SHP77 (cell line): Measurements from ENCODE around the gene MACROD1.
A peak's percentile ranks its signal among the peaks of the same experiment; 100 is the strongest.

Source experiments
- DNase-seq, 2 experiments: peaks; one replicate each; lab custom pipeline; 2025; lab: John Stamatoyannopoulos, UW

The MACROD1 gene

GRCh38 chr11:64165842-64166635 is at the start of gene MACROD1:
Gene MACROD1, minus strand, starts transcription at chr11:64166113. Its CDS starts 119 bp downstream, at chr11:64165994.
- peak; percentile 82 to 90 for DNase-seq

GRCh38 chr11:64211181-64211872 is 45.4 kb upstream of the MACROD1 start:
- no peak for DNase-seq

GRCh38 chr11:64210301-64211020 is 44.5 kb upstream of the MACROD1 start:
- DNase-seq: no peak

GRCh38 chr11:64209563-64209843 is 43.6 kb upstream of the MACROD1 start:
- DNase-seq: no peak

GRCh38 chr11:64208796-64209562 is 43.1 kb upstream of the MACROD1 start:
- no peak for DNase-seq

GRCh38 chr11:64208086-64208795 is 42.3 kb upstream of the MACROD1 start:
- no peak for DNase-seq

GRCh38 chr11:64207256-64208085 is 41.6 kb upstream of the MACROD1 start:
- DNase-seq: peak; percentile 32 to 38

- DNase-seq: no peak
These were observed 40.7 kb upstream of the MACROD1 start, which contains the start of gene FERMT3 for GRCh38 chr11:64206457-64207255. Gene FERMT3, plus strand, starts transcription at chr11:64206721. Its CDS starts 644 bp downstream, at chr11:64207365.

GRCh38 chr11:64204464-64204989 is 38.6 kb upstream of the MACROD1 start:
- peak; percentile 62 to 72 for DNase-seq

- DNase-seq: no peak
These were observed 38.1 kb upstream of the MACROD1 start for GRCh38 chr11:64204080-64204440.

- DNase-seq: no peak
These were observed 37.6 kb upstream of the MACROD1 start for GRCh38 chr11:64203421-64204079.

GRCh38 chr11:64202992-64203391 is 37.1 kb upstream of the MACROD1 start:
- no peak for DNase-seq

- no peak for DNase-seq
These were observed 35.6 kb upstream of the MACROD1 start for GRCh38 chr11:64201543-64201942.

- no peak for DNase-seq
These were observed 32.6 kb upstream of the MACROD1 start for GRCh38 chr11:64198511-64198910.

GRCh38 chr11:64196626-64197025 is 30.7 kb upstream of the MACROD1 start:
- DNase-seq: no peak

- DNase-seq: no peak
These were observed 26.5 kb upstream of the MACROD1 start for GRCh38 chr11:64192434-64192833.

- no peak for DNase-seq
These were observed 20.7 kb upstream of the MACROD1 start for GRCh38 chr11:64186492-64187165.
